IMR-90 (cell line): ENCODE measurements around the gene JPH3. TPM values are rescaled to one million over a fixed set of nuclear protein-coding genes. Genes with fewer than 3 reads are reported as not detected.

Source experiments
- ATAC-seq: fragments of 200-7000 bp; cut with Tn5 transposase; 2 replicates; pipeline ENCODE4 v1.9.1; 2020; ENCODE audit warnings: low read depth, mild to moderate bottlenecking, moderate library complexity
- BruUV-seq: library from RNA; stranded (reverse); fragments of 400-500 nt; replicated peaks from 2 replicates; lab custom pipeline; 2021; lab: Mats Ljungman, UMichigan
- CTCF ChIA-PET: fragments of 300-600 bp; formaldehyde crosslinking; extraction: SDS; loops from one replicate; lab custom pipeline; 2021; ENCODE audit warnings: antibody characterized with exemption; lab: Yijun Ruan, JAX
- POLR2A ChIA-PET: fragments of 300-600 bp; sonication (Branson Sonifier 250); formaldehyde crosslinking; loops from one replicate; lab custom pipeline; 2022; ENCODE audit warnings: antibody characterized with exemption; ENCODE audit not compliant: unreplicated experiment; lab: Charles Lee
- DNase-seq: peaks from one replicate; pipeline ENCODE4 v3.0.0; 2013
- H2AFZ ChIP-seq: replicated peaks from 2 replicates; pipeline ENCODE3; 2013; ENCODE audit warnings: low read length, mild to moderate bottlenecking; ENCODE audit not compliant: poor library complexity
- H2AK5ac ChIP-seq: 2 replicates; pipeline ENCODE4 v1.6.1; 2013; ENCODE audit warnings: low read depth, low read length, inconsistent platforms
- H2AK9ac ChIP-seq: replicated peaks from 2 replicates; pipeline ENCODE3; 2013; ENCODE audit warnings: mild to moderate bottlenecking, low read depth, low read length, moderate library complexity; ENCODE audit not compliant: poor library complexity
- H2BK120ac ChIP-seq: 2 replicates; pipeline ENCODE4 v1.6.1; 2013; ENCODE audit warnings: low read depth, low read length, inconsistent platforms
- H2BK15ac ChIP-seq: 3 replicates; pipeline ENCODE4 v1.6.1; 2013; ENCODE audit warnings: low read depth, low read length, inconsistent platforms
- H2BK20ac ChIP-seq: 2 replicates; pipeline ENCODE4 v1.6.1; 2013; ENCODE audit warnings: low read depth, mild to moderate bottlenecking, inconsistent platforms, low read length, moderate library complexity
- H2BK5ac ChIP-seq: 2 replicates; pipeline ENCODE4 v1.6.1; 2013; ENCODE audit warnings: mild to moderate bottlenecking, low read depth, low read length, inconsistent platforms; ENCODE audit not compliant: poor library complexity, severe bottlenecking
- H3K14ac ChIP-seq: replicated peaks from 2 replicates; pipeline ENCODE4 v1.6.1; 2013; ENCODE audit warnings: low read depth, low read length, inconsistent platforms
- H3K18ac ChIP-seq: 2 replicates; pipeline ENCODE4 v1.6.1; 2013; ENCODE audit warnings: low read depth, low read length, control low read depth
- H3K23ac ChIP-seq: 2 replicates; pipeline ENCODE4 v1.6.1; 2013; ENCODE audit warnings: low read depth, low read length, inconsistent platforms
- H3K27ac ChIP-seq: 2 replicates; pipeline ENCODE4 v1.5.1; 2013; ENCODE audit warnings: mild to moderate bottlenecking, control low read depth, low read length; ENCODE audit not compliant: insufficient read depth
- H3K27me3 ChIP-seq: 2 replicates; pipeline ENCODE4 v1.6.1; 2013; ENCODE audit warnings: low read length; ENCODE audit not compliant: control insufficient read depth, insufficient read depth
- H3K36me3 ChIP-seq: 2 replicates; pipeline ENCODE4 v1.6.1; 2013; ENCODE audit warnings: low read length, mixed read lengths; ENCODE audit not compliant: control insufficient read depth, insufficient read depth
- H3K4ac ChIP-seq: 2 replicates; pipeline ENCODE4 v1.6.1; 2013; ENCODE audit warnings: low read depth, low read length, inconsistent platforms
- H3K4me1 ChIP-seq: 2 replicates; pipeline ENCODE4 v1.6.1; 2013; ENCODE audit warnings: low read length, mixed read lengths; ENCODE audit not compliant: control insufficient read depth, insufficient read depth
- H3K4me2 ChIP-seq: 2 replicates; pipeline ENCODE4 v1.6.1; 2013; ENCODE audit warnings: low read depth, mild to moderate bottlenecking, control low read depth, low read length, moderate library complexity
- H3K4me3 ChIP-seq: 2 replicates; pipeline ENCODE4 v1.5.1; 2013; ENCODE audit warnings: low read depth, mild to moderate bottlenecking, control low read depth, low read length, moderate library complexity; ENCODE audit not compliant: insufficient read depth
- H3K56ac ChIP-seq: 2 replicates; pipeline ENCODE4 v1.6.1; 2013; ENCODE audit warnings: low read length, inconsistent platforms; ENCODE audit not compliant: insufficient read depth; ENCODE audit errors: extremely low read depth
- H3K79me1 ChIP-seq, 2 experiments: 2 replicates each; pipeline ENCODE4 v1.6.1; 2013; ENCODE audit warnings: low read length in 2 of 2, inconsistent platforms in 1 of 2, low read depth in 1 of 2
- H3K9ac ChIP-seq: 2 replicates; pipeline ENCODE4 v1.6.1; 2013; ENCODE audit warnings: low read depth, low read length, control low read depth
- H3K9me1 ChIP-seq: 2 replicates; pipeline ENCODE4 v1.6.1; 2013; ENCODE audit warnings: low read length, inconsistent platforms; ENCODE audit not compliant: insufficient read depth
- H3K9me3 ChIP-seq: 2 replicates; pipeline ENCODE4 v1.6.1; 2013; ENCODE audit warnings: low read length; ENCODE audit not compliant: control insufficient read depth, insufficient read depth
- H4K20me1 ChIP-seq: 2 replicates; pipeline ENCODE4 v1.6.1; 2013; ENCODE audit warnings: low read length, inconsistent platforms; ENCODE audit not compliant: insufficient read depth
- H4K5ac ChIP-seq: 2 replicates; pipeline ENCODE4 v1.6.1; 2013; ENCODE audit warnings: mild to moderate bottlenecking, low read depth, low read length, control low read depth
- H4K8ac ChIP-seq, 2 experiments: 2 replicates each; pipeline ENCODE4 v1.6.1; 2013; ENCODE audit warnings: low read depth in 2 of 2, low read length in 2 of 2, control low read depth in 1 of 2, inconsistent platforms in 1 of 2
- H4K91ac ChIP-seq: 2 replicates; pipeline ENCODE4 v1.6.1; 2013; ENCODE audit warnings: low read depth, low read length, inconsistent platforms; ENCODE audit not compliant: insufficient read depth
- CHD1 ChIP-seq: IDR thresholded peaks from 2 replicates; pipeline ENCODE4 v1.6.1; 2012; ENCODE audit warnings: low read depth, low read length, improper control_type of control experiment
- CTCF ChIP-seq: conservative IDR thresholded peaks from 2 replicates; pipeline ENCODE4 v1.5.1; 2012; ENCODE audit warnings: mild to moderate bottlenecking, low read depth, low read length, improper control_type of control experiment
- ELK1 ChIP-seq: fragments of 150-350 bp; IDR thresholded peaks from 2 replicates; pipeline ENCODE4 v1.6.1; 2016; ENCODE audit warnings: low read depth, mild to moderate bottlenecking, low read length, moderate library complexity, borderline replicate concordance
- FOS ChIP-seq: fragments of 150-350 bp; IDR thresholded peaks from 2 replicates; pipeline ENCODE4 v1.6.1; 2016; ENCODE audit warnings: low read depth, low read length
- MAFK ChIP-seq: IDR thresholded peaks from 2 replicates; pipeline ENCODE4 v1.6.1; 2012; ENCODE audit warnings: low read depth, low read length, improper control_type of control experiment
- MAZ ChIP-seq: IDR thresholded peaks from 2 replicates; pipeline ENCODE4 v1.6.1; 2012; ENCODE audit warnings: low read depth, mild to moderate bottlenecking, low read length, improper control_type of control experiment, moderate library complexity, borderline replicate concordance
- MXI1 ChIP-seq: IDR thresholded peaks from 2 replicates; pipeline ENCODE4 v1.6.1; 2012; ENCODE audit warnings: low read depth, mild to moderate bottlenecking, low read length, moderate library complexity, borderline replicate concordance
- NFE2L2 ChIP-seq: fragments of 150-350 bp; IDR thresholded peaks from 2 replicates; pipeline ENCODE4 v1.6.1; 2016; ENCODE audit warnings: low read depth, mild to moderate bottlenecking, low read length
- RCOR1 ChIP-seq: IDR thresholded peaks from 2 replicates; pipeline ENCODE4 v1.6.1; 2012; ENCODE audit warnings: mild to moderate bottlenecking, low read length, improper control_type of control experiment; ENCODE audit not compliant: insufficient replicate concordance
- USF2 ChIP-seq: fragments of 150-350 bp; IDR thresholded peaks from 2 replicates; pipeline ENCODE4 v1.6.1; 2017; ENCODE audit warnings: mild to moderate bottlenecking, antibody characterized with exemption, low read length, low read depth
- WGBS, 2 experiments: methylation state at CpG; one replicate each; pipeline versions ENCODE4 v1.1.5 to v1.1.7; 2013; ENCODE audit warnings: missing lambda C conversion rate in 2 of 2; ENCODE audit not compliant: insufficient read length in 1 of 2; ENCODE audit errors: extremely low coverage in 2 of 2; 5-methylcytosine and 5-hydroxymethylcytosine counted together
- dilution Hi-C: fragments of 300-500 bp; cut with HindIII; formaldehyde crosslinking; loops from one replicate; pipeline ENCODE4 v1.14.3; 2018; ENCODE audit warnings: low sequenced_read_pairs; ENCODE audit not compliant: unreplicated experiment
- in situ Hi-C: fragments of 300-500 bp; cut with MboI; formaldehyde crosslinking; loops from 3 replicates; pipeline ENCODE4 v1.14.3; 2019; ENCODE audit warnings: low sequenced_read_pairs, inconsistent platforms, mixed read lengths
- intact Hi-C: fragments of 100-400 bp; cut with micrococcal nuclease; formaldehyde crosslinking; loops from 2 replicates; pipeline ENCODE4 v1.10.0; 2022
- polyA plus RNA-seq, 3 experiments: library from polyadenylated mRNA; depleted of rRNA; stranded (reverse); fragments of >200 nt; gene quantifications; 2 replicates each; pipeline ENCODE4 v1.2.3, GENCODE V29; 2012; ENCODE audit warnings: low replicate concordance in 1 of 3
- total RNA-seq: library from RNA; depleted of rRNA; stranded (reverse); fragments of >200 nt; gene quantifications from 2 replicates; pipeline ENCODE4 v1.2.3, GENCODE V29; 2012

Gene JPH3
- total and polyA plus RNA-seq, 2 of the 4 experiments (the other 2 are of a cell fraction) = 0.03 TPM; not detected in 1

DNA sequence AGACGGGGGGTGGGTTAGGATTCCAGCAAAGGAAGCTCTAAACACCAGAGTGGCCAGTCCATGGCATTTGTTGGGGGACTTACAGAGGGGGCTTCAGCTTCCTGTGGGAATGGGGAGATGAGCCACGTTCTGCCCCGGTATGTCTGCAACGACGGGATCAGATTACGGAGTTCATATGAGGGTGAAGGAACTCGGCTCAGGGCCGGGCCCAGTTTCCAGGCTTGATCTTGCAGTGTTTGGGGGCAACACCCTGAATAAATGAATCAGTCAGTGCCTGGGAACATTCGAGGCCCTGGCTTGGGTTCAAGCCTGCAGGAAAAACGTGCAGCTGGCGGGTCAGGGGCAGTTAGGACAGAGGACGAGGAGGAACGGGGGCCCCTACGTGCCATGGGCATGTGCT is 54.0 kb downstream of the JPH3 start:
- in situ Hi-C loops = no loop called here
- BruUV-seq = no TSS peak
- Histone ChIP-seq H3K9me1 (no peaks in the 10 kb centered on the region), H3K4me2 (no peak overlapping the region), H2BK20ac (no peak overlapping the region), H2AFZ (no peak overlapping the region), H3K4me3 (no peak overlapping the region), H3K23ac (no peak overlapping the region), H4K8ac (no peak overlapping the region), H2BK5ac (no peak overlapping the region), H2AK9ac (no peak overlapping the region), H2BK15ac (no peak overlapping the region), H3K4ac (no peak overlapping the region), H3K56ac (no peak overlapping the region), H4K20me1 (no peaks in the 10 kb centered on the region), H2BK120ac (no peak overlapping the region), H4K5ac (no peak overlapping the region), H2AK5ac (no peak overlapping the region), H3K36me3 (no peaks in the 10 kb centered on the region), H3K27ac (no peak overlapping the region), H3K4me1 (no peaks in the 10 kb centered on the region), H3K14ac (no peak overlapping the region), H4K91ac (no peak overlapping the region), H3K27me3 (peaks cover 59% of the 10 kb centered on the region), H3K79me1 (no peaks in the 10 kb centered on the region), H3K9ac (no peak overlapping the region), H3K9me3 (peaks cover 3% of the 10 kb centered on the region; the same call in 1 of the 2 replicates), H3K18ac (no peak overlapping the region)
- ChIA-PET CTCF (no interaction called here), POLR2A (no interaction called here)
- DNase-seq (no peak), ATAC-seq (no peak)
- dilution Hi-C loops = no loop called here
- intact Hi-C loops = no loop called here
- WGBS, 2 experiments = 27% methylated on average over 9 of the region's 14 CpGs; no CpG with 5 or more reads in 1 of the 2 experiments
- TF ChIP-seq FOS (no peak), USF2 (no peak), CHD1 (no peak), MAFK (no peak), ELK1 (no peak), NFE2L2 (no peak), MXI1 (no peak), RCOR1 (no peak), CTCF (no peak), MAZ (no peak)
